Fibroblast of upper back skin (primary cell): ENCODE data around the gene NPAS3.
A peak's percentile ranks its signal among the peaks of the same experiment; 100 is the strongest.

ENCODE experiments used
- DNase-seq: peaks from one replicate; pipeline ENCODE4 v3.0.0-alpha.2; 2013

Gene NPAS3

GRCh38 chr14:33017016-33017415 is 78.3 kb downstream of the NPAS3 start:
- DNase-seq: no peak

GRCh38 chr14:33019346-33019745 is 80.7 kb downstream of the NPAS3 start:
- DNase-seq: no peak

- DNase-seq: peak; percentile 59
Observed at GRCh38 chr14:33026850-33027430, 88.3 kb downstream of the NPAS3 start.

GRCh38 chr14:33029511-33029910 is 90.8 kb downstream of the NPAS3 start:
- DNase-seq: no peak

- DNase-seq: peak; percentile 14
Observed at GRCh38 chr14:33030386-33030785, 91.7 kb downstream of the NPAS3 start.

- DNase-seq: no peak
Observed at GRCh38 chr14:33035416-33036194, 96.9 kb downstream of the NPAS3 start.

- peak; percentile 25 for DNase-seq
Observed at GRCh38 chr14:33039311-33039710, 100.6 kb downstream of the NPAS3 start.

- peak; percentile 45 for DNase-seq
Observed at GRCh38 chr14:33040372-33041140, 101.9 kb downstream of the NPAS3 start.

- DNase-seq: no peak
Observed at GRCh38 chr14:33042591-33042990, 103.9 kb downstream of the NPAS3 start.

GRCh38 chr14:33045760-33046159 is 107.1 kb downstream of the NPAS3 start:
- DNase-seq: no peak

GRCh38 chr14:33052943-33053342 is 114.3 kb downstream of the NPAS3 start:
- DNase-seq: no peak

- DNase-seq: no peak
Observed at GRCh38 chr14:33056213-33056612, 117.5 kb downstream of the NPAS3 start.

GRCh38 chr14:33057585-33057984 is 118.9 kb downstream of the NPAS3 start:
- no peak for DNase-seq

- no peak for DNase-seq
Observed at GRCh38 chr14:33061667-33062325, 123.1 kb downstream of the NPAS3 start.

GRCh38 chr14:33062476-33062875 is 123.8 kb downstream of the NPAS3 start:
- DNase-seq: no peak

- peak; percentile 19 for DNase-seq
Observed at GRCh38 chr14:33062881-33063280, 124.2 kb downstream of the NPAS3 start.

GRCh38 chr14:33063521-33063920 is 124.8 kb downstream of the NPAS3 start:
- DNase-seq: no peak

- no peak for DNase-seq
Observed at GRCh38 chr14:33065634-33066033, 127.0 kb downstream of the NPAS3 start.

- DNase-seq: no peak
Observed at GRCh38 chr14:33068040-33068439, 129.4 kb downstream of the NPAS3 start.

GRCh38 chr14:33068626-33069025 is 129.9 kb downstream of the NPAS3 start:
- DNase-seq: no peak

GRCh38 chr14:33070475-33070874 is 131.8 kb downstream of the NPAS3 start:
- DNase-seq: no peak

GRCh38 chr14:33073023-33073422 is 134.3 kb downstream of the NPAS3 start:
- DNase-seq: no peak

GRCh38 chr14:33081259-33081658 is 142.6 kb downstream of the NPAS3 start:
- no peak for DNase-seq
